IPS-20b (cell line): ENCODE measurements around the gene MRPL34.
A peak's percentile ranks its signal among the peaks of the same experiment; 100 is the strongest.

ENCODE experiments used
- H3K27ac ChIP-seq: one replicate; pipeline ENCODE4 v1.5.1; 2013; ENCODE audit warnings: low read length
- H3K27me3 ChIP-seq: 2 replicates; pipeline ENCODE4 v1.6.1; 2013; ENCODE audit warnings: mild to moderate bottlenecking, low read length, inconsistent platforms; ENCODE audit not compliant: insufficient read depth
- H3K36me3 ChIP-seq: 2 replicates; pipeline ENCODE4 v1.6.1; 2013; ENCODE audit warnings: low read depth, mild to moderate bottlenecking, inconsistent platforms, low read length, moderate library complexity; ENCODE audit not compliant: insufficient read depth
- H3K4me1 ChIP-seq: 2 replicates; pipeline ENCODE4 v1.6.1; 2013; ENCODE audit warnings: mild to moderate bottlenecking, control low read depth, inconsistent platforms, low read length, moderate library complexity; ENCODE audit not compliant: insufficient read depth
- H3K4me3 ChIP-seq: 2 replicates; pipeline ENCODE4 v1.5.1; 2013; ENCODE audit warnings: mild to moderate bottlenecking, low read length, inconsistent platforms
- H3K9ac ChIP-seq: 2 replicates; pipeline ENCODE4 v1.6.1; 2013; ENCODE audit warnings: low read depth, mild to moderate bottlenecking, inconsistent platforms, low read length, moderate library complexity
- H3K9me3 ChIP-seq: 2 replicates; pipeline ENCODE4 v1.6.1; 2013; ENCODE audit warnings: mild to moderate bottlenecking, low read depth, low read length, inconsistent platforms; ENCODE audit not compliant: insufficient read depth

MRPL34 gene

DNA sequence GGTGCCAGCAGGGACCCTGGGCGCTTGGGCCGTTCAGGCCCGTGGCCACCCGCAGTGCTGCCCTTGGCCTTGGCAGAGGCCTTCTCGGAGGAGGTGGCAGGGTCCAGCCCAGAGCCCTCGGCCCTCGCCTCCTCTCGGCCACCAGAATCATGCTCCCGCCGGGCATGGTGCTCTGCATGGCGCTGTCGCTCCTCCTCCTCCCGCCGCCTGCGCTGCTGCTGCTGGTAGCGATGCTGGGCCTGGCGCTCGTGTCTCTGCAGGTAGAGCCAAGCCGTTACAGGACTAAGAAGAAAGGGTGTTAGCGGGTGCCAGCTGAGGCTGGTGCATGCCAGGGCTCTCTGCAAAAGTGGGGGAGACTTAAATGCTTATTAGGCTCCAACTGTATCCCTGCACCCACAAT is 19.5 kb downstream of the MRPL34 start:
- Histone ChIP-seq H3K4me1 (no peaks in the 10 kb centered on the region), H3K9me3 (no peaks in the 10 kb centered on the region), H3K4me3 (no peak overlapping the region), H3K27me3 (peaks cover 5% of the 10 kb centered on the region; the same call in 1 of the 2 replicates), H3K27ac (no peak overlapping the region), H3K9ac (no peak overlapping the region), H3K36me3 (peaks cover 30% of the 10 kb centered on the region)

DNA sequence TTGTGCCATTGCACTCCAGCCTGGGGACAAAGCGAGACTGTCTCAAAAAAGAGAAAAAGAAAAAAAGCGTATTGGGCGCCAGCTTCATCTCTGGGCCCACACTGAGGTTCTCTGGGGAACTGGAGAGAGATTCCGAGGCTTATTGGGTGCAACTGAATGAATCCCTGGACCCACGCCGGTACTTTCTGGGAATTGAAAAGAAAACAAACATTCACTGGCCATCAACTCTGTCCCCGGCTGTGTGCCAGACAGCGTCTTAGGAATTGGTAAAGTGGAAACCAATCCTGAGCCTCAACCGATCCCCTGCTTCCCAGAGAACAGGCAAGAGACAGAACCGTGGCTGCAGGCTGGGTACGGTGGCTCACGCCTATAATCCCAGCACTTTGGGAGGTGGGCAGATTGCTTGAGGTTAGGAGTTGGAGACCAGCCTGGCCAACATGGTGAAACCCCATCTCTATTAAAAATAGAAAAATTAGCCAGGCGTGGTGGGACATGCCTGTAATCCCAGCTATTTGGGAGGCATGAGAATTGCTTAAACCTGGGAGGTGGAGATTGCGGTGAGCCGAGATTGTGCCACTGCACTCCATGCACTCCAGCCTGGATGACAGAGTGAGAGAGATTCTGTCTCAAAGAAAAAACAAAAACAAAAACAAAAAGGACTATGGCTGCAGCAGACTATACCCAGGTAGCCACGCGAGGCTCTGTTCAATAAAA is 20.4 kb downstream of the MRPL34 start:
- Histone ChIP-seq H3K4me3 (no peak overlapping the region), H3K27ac (no peak overlapping the region), H3K36me3 (peaks cover 22% of the 10 kb centered on the region; the same call in 1 of the 2 replicates), H3K9ac (no peak overlapping the region), H3K4me1 (no peaks in the 10 kb centered on the region), H3K9me3 (no peaks in the 10 kb centered on the region), H3K27me3 (peaks cover 5% of the 10 kb centered on the region; the same call in 1 of the 2 replicates)

DNA sequence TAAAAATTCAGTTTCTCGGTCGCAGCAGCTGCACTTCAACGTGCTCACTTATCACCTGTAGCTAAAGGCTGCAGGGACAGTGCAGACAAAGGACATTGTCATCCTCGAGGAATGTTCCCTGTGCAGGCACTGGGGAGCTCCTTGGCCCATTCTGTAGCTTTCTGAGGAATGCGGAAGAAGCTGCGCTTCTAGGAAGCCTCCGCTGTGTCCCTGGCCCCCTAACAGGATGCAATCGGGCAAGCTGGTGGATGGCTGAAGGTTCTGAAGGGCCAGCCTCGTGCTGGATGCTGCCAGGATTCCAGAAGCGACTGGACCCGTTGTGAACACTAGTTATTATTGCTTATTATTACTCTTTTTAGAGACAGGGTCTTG is 20.9 kb downstream of the MRPL34 start:
- no peak overlapping the region for H3K27ac ChIP-seq
- H3K4me3 ChIP-seq: no peak overlapping the region
- H3K36me3 ChIP-seq: peaks cover 18% of the 10 kb centered on the region; the same call in 1 of the 2 replicates
- H3K27me3 ChIP-seq: peaks cover 5% of the 10 kb centered on the region; the same call in 1 of the 2 replicates
- H3K9me3 ChIP-seq: no peaks in the 10 kb centered on the region
- no peaks in the 10 kb centered on the region for H3K4me1 ChIP-seq
- H3K9ac ChIP-seq: no peak overlapping the region

DNA sequence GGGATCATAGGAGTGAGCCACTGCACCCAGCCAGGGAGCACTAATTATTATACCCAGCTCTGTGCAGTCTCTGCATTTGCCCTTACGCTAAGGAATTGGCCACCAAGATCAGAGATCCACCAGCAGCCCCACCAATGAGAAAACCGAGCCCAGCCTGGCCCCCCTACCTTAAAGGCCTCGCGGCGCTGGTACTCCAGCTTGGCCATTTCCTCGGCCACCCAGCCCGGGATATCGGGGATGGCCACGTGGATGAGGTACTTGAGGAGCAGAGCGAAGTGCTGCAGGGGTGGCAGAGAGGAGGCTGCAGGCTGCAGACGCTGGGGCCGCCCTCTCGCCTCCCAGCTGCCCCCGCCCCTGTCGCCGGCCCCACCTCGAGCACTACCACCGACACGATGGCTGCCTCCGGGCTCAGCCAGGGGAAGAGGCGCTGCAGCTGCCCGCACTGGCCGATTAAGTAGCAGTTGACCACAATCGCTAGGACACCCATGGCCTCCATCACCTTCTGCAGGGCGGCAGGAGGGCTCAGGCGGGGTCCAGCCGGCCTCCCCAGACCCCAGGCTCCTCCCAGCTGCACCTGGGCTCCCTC is 21.5 kb downstream of the MRPL34 start:
- H3K9ac ChIP-seq: peak overlapping the region; percentile 76; the same call in 1 of the 2 replicates
- H3K4me1 ChIP-seq: no peaks in the 10 kb centered on the region
- H3K36me3 ChIP-seq: peaks cover 15% of the 10 kb centered on the region; the same call in 1 of the 2 replicates
- H3K4me3 ChIP-seq: peak overlapping the region; percentile 70
- peak overlapping the region; percentile 2 for H3K27ac ChIP-seq
- peaks cover 5% of the 10 kb centered on the region; the same call in 1 of the 2 replicates for H3K27me3 ChIP-seq
- no peaks in the 10 kb centered on the region for H3K9me3 ChIP-seq

DNA sequence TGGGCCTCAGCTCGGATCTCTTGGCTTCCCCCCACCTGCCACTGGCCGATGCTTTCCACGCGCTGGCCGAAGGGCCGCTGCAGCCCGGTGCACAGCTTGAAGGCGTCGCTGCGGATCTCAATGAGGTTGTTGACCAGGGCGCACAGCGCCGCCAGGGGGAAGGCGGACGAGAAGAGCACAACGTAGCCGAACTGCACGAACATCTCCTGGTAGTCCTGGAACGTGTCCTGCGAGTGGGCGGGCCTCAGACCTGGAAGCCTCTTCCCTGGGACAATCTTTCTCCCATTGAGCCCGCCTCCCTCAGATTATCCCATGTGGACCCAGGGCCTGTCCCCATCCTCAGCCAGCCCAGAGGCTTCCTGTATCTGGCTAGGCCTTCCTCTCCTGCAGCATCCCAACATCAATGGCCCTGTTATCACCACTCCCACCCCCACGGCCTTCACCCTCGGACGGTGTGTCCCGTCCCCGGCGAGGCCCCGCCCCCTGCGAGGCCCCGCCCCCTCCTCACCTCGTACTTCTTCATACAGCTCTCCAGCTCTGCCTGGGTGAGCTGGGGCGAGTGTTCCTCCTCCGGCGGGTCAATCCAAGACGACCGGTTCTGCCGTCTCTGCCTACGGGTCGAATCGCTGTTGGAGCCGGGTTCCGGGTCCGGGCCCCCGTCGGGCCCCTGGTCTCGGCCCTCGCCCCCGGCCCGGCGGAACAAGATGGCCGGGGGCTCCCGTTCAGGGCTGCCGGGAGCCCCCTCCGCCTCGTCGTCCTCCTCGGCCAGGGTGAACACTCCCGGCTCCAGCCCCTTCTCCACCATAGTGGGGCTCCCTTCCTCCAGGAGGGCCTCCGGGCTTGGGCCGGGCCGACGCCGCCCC is 22.2 kb downstream of the MRPL34 start:
- Histone ChIP-seq H3K4me3 (peak overlapping the region; percentile 70), H3K4me1 (no peaks in the 10 kb centered on the region), H3K9ac (peak overlapping the region; percentile 76; the same call in 1 of the 2 replicates), H3K27ac (peak overlapping the region; percentile 2), H3K27me3 (peaks cover 5% of the 10 kb centered on the region; the same call in 1 of the 2 replicates), H3K9me3 (no peaks in the 10 kb centered on the region), H3K36me3 (peaks cover 15% of the 10 kb centered on the region; the same call in 1 of the 2 replicates)

DNA sequence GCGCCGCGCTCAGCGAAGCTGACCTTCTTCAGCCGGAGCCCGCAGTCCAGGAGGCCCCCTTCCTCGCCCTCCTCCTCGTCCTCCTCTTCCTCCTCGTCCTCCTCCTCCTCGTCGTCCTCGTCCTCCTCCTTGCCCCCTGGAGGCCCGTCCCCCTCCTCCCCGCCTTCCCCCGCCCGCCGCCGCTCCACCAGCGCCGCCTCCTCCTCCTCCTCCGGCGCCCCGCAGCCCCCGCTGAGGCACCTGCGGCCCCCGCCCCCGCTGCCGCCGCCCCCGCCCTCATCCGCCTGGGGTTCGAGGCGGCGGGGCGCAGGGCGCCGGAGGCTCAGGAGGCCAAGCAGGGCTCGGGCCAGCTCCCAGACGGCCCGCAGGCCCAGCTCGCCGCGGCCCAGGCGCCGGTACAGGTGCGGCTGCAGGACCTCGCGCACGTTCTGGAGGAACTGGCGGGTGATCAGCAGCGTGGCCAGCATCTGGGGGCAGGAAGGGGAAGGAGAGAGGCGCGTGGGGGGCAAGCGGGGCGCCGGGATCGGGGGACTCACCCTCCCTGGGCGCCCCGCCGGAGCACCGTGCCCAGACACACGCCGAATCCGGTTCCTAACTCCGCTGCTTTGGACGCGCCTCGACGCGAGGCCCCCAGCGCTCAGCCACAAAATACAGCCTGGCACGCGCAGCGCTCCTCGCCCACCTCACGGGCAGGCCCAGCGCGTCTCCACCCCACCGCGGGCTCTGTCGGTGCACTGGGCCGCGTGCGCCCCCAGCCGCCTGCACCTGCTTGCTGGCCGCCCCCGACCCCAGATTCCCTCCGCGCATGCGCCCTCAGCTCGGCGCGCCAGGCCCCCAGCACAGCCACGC is 23.1 kb downstream of the MRPL34 start:
- Histone ChIP-seq H3K9ac (peak overlapping the region; percentile 76; the same call in 1 of the 2 replicates), H3K4me1 (0 out of 2 replicates have a peak, but pooled peaks cover under 1% of the 10 kb centered on the region), H3K9me3 (no peaks in the 10 kb centered on the region), H3K4me3 (peak overlapping the region; percentile 70), H3K36me3 (peaks cover 15% of the 10 kb centered on the region; the same call in 1 of the 2 replicates), H3K27me3 (peaks cover 5% of the 10 kb centered on the region; the same call in 1 of the 2 replicates), H3K27ac (no peak overlapping the region)

DNA sequence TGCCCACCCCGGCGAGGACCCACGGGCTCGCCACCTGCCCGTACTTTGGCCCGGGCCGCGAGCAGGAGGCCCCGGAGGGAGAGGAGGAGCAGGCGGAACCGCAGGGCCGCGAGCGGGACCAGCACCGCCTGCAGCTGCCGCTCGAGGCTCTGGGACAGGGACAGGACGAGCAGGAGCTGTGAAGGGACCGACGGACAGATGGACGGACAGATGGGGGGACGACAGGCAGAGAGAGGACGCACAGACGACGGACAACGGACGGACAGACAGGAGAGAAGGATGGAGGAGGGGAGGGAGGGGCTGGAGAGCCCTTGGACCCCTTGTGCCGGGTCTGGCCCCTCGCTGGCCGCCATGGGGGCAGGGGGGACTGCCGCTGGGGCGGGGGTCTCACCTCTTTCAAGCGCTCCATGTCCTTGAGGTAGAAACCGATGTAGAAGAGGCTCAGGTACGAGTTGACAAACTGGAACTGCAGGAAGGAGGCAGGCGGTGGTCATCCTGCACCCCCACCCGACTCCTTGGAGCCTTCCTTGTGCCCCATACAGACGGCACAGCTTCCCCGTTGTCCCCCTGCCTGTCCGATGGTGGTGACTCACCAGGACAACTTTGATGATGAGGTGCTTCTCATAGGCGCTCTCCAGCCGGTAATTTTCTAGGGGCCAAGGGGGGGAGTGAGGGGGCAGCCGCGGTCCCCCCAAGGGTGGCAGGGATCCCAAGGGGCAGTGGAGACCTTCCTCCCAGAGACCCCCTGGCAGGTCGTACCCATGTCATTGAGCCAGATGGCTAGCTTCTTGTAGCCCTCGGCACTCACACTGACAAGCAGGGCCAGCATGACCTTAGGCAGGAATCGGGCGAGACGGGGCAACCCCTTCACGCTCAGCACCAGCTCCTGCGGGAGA is 23.9 kb downstream of the MRPL34 start:
- 0 out of 2 replicates have a peak, but pooled peaks cover 2% of the 10 kb centered on the region for H3K4me1 ChIP-seq
- peaks cover 15% of the 10 kb centered on the region; the same call in 1 of the 2 replicates for H3K36me3 ChIP-seq
- no peak overlapping the region for H3K27ac ChIP-seq
- H3K27me3 ChIP-seq: peaks cover 5% of the 10 kb centered on the region; the same call in 1 of the 2 replicates
- H3K4me3 ChIP-seq: no peak overlapping the region
- no peak overlapping the region for H3K9ac ChIP-seq
- no peaks in the 10 kb centered on the region for H3K9me3 ChIP-seq

DNA sequence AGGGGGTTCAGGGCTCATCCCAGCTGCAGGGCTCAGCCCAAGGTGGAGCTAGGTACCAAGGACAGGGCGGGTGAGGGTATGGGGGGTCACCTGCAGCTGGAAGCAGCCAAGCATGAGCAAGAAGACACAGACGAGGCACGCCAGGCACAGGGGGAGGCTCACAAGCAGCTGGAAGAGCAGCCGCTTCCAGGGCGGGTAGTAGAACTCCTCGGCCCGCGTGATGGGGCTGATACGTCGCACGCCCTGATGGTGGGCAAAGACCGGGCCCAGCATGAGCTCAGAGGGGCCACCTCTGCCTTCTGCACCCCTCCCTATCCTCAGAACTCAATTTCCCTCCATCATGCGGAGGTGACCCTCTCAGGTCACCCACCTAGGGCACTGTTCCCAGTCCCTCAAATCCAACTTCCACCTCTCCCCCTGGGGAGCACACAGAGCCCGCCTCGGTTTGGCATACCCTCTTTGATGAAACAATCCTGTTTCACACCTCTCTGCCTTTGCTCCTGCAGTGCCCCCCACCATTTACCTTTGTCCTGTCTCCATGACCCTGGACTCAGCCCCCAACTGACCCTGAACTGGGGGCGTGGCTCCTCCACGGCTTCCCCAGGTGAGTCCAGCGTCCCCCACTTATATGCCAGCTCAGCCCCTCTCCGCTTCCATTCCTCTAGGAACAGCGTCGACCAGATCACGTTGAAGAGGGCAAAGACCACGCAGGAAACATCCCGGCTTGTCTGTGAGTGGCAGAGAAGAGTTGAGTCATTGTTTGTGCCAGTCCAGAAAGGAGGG is 24.8 kb downstream of the MRPL34 start:
- Histone ChIP-seq H3K9ac (no peak overlapping the region), H3K36me3 (peaks cover 8% of the 10 kb centered on the region; the same call in 1 of the 2 replicates), H3K9me3 (no peaks in the 10 kb centered on the region), H3K4me3 (no peak overlapping the region), H3K4me1 (0 out of 2 replicates have a peak, but pooled peaks cover 2% of the 10 kb centered on the region), H3K27me3 (peaks cover 5% of the 10 kb centered on the region; the same call in 1 of the 2 replicates), H3K27ac (no peak overlapping the region)

DNA sequence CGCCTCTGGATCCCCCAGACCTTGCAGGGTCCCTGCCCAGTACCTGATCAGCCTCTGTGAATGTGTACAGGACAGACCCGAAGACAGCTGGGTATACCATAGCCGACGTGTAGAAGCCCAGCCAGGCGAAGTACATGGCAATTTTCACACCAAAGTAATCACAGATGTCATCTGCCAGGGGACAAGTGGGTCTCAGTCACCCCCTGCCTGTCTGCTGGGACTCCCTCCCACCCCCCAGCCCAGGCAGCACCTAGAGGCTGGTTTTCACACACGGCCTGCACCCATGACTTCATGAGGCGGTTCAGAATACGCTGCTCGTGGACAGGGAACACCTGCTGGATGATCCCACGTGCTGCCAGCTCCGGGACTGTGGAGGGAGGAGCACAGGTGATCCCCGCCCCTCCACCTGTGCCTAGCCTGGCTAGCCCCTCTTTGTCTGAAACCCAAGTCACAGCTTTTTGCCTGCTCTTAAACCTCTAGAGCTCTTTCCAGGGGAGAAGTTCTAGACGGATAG is 25.4 kb downstream of the MRPL34 start:
- Histone ChIP-seq H3K4me3 (no peak overlapping the region), H3K9ac (no peak overlapping the region), H3K36me3 (peaks cover 8% of the 10 kb centered on the region; the same call in 1 of the 2 replicates), H3K27me3 (peaks cover 5% of the 10 kb centered on the region; the same call in 1 of the 2 replicates), H3K4me1 (0 out of 2 replicates have a peak, but pooled peaks cover 2% of the 10 kb centered on the region), H3K9me3 (no peaks in the 10 kb centered on the region), H3K27ac (no peak overlapping the region)
